Amniotic stem cell (primary cell): ENCODE data around the gene GNL3.
A peak's percentile ranks its signal among the peaks of the same experiment; 100 is the strongest.
"Not testable (repeated sequence)": the region's sequence is repeated elsewhere in the genome, so short reads cannot be mapped to it uniquely, and the experiment has no call there.

Source experiments
- DNase-seq: peaks from one replicate; lab custom pipeline; 2025; lab: John Stamatoyannopoulos, UW

The GNL3 gene, protein sequence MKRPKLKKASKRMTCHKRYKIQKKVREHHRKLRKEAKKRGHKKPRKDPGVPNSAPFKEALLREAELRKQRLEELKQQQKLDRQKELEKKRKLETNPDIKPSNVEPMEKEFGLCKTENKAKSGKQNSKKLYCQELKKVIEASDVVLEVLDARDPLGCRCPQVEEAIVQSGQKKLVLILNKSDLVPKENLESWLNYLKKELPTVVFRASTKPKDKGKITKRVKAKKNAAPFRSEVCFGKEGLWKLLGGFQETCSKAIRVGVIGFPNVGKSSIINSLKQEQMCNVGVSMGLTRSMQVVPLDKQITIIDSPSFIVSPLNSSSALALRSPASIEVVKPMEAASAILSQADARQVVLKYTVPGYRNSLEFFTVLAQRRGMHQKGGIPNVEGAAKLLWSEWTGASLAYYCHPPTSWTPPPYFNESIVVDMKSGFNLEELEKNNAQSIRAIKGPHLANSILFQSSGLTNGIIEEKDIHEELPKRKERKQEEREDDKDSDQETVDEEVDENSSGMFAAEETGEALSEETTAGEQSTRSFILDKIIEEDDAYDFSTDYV

DNA sequence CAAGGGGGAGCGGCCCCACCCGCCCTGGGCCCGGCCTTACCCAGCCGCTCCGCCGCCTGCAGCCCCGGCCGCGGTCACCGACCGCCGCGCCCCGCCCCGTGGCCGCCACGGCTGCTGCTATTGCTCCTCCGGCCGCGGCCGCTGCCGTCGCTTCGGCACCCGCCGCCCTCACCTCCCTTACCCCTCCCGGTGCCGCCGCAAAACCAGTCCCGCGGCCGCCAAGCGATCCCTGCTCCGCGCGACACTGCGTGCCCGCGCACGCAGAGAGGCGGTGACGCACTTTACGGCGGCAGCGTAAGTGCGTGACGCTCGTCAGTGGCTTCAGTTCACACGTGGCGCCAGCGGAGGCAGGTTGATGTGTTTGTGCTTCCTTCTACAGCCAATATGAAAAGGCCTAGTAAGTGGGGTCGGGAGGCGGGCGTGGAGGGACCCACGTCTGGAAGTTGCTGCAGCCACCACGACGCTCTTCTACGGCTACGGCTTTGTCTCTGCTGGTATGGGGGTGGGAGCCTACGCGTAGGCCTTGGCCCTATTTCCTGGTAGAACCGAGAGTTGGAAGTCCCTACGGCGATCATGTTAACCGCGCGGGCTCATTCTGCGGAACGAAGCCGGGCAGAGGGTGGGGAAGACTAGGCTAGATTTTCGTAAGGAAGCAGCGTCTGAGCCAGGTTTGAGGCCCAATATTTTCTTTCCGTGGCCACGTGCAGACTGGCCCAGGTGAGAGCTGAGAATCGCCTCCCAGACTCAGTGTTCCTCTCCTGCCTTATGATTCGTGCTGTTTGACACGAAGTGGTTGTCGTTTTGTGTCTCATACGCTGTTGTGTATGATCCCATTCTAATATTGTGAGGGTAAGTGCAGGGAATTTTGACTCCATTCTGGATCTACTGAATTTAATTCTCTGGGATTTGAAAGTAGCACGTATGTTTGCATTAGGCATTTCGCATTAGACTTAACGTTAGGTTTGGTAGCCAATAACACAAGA, at the start of gene GNL3, which contains the start of gene PBRM1:
GNL3 (plus strand) TSS at position 324 of the 983 bp plus-strand sequence; CDS start at position 385, 61 bp downstream.
PBRM1 (minus strand) TSS at position 205 of the 983 bp plus-strand sequence.
- DNase-seq = peak; percentile 78

GRCh38 chr3:52636673-52637072, 49.2 kb upstream of the GNL3 start:
- DNase-seq = no peak

- DNase-seq = no peak
These were observed 40.3 kb upstream of the GNL3 start for GRCh38 chr3:52645549-52645948.

DNA sequence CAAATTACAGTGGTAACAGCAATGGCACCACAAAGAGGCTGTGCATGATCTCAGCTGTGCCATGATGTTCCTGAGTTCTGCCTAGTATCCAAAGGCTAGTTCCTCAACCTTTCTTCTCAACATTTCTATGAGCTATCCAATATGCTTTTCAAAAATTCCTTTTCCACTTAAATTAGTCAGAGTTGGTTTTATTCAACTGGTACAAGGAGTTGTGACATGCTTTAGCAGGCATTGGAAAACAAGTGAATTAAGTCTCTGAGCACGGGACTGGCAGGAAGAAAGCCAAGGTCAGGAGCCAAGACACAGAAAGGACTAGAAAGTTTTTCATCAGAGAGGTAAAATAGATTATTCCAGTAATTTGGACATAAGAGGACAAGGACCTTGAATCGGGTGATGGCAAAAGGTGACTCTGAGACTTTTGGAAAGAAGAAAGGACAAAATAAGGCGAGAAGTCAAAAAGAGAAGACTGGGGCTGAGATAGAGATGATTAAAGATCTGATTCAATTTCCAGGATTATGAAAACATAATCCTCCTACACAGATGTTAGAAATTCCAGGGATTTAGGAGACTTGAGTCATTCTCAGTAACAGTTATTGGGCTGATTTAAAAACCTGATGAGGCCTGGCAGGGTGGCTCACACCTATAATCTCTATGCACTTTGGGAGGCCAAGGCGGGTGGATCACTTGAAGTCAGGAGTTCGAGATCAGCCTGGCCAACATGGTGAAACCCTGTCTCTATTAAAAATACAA, 36.2 kb upstream of the GNL3 start:
- DNase-seq = no peak

DNA sequence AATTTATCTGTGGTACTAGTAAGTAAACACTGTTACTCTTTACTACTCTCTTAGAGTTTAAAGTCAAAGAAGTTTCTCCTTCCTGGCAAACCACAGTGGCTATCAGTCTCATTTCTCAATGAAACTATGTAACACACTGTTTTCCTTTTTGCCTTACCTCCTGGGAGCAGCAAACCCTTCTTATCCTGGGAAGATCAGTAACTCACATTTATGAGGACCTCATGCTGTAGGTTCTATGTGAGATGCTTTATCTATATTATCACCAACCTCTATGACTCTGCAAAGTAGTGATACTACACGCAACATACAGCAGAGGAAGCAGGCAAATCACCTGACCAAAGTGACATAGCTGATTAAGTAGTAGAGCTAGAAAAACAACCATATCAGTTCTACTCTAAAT, 35.4 kb upstream of the GNL3 start:
- DNase-seq = no peak

DNA sequence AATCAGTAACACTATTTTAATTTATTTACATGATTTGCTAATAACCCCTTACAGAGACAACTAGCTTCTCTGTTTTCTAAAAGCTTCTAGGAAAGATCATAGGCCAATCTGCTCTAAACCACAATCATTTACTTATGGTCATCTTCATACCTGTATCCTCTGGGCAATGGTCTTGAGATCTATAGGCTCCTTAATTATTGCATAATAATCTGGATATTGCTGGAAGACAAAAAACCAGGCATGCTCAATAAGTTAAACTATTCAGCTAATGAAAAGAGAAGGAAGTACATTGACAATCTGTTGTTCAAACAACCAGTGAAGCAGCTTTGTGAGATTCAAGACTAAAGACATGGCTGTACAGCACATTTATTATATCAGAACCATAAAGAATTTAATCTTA, 34.2 kb upstream of the GNL3 start:
- no peak for DNase-seq

DNA sequence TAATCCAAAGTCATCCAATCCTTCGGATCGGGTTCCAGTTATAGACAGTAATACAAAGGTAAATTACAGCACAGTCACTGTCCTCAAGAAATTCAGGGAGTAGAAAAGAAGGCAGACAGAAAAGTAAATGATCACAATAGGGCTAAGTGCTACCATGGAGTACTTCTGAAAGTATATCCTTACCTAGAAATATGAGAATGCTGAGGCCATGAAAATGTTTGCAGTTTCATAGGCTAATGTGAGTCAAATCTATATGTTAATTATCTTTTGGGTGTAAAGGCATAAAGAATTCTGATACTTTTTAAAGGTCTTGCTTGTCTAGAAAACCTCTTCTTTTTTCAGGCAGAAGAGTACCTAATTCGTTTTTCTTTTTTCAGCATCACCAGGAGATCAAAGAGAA, 29.9 kb upstream of the GNL3 start:
- DNase-seq = no peak

DNA sequence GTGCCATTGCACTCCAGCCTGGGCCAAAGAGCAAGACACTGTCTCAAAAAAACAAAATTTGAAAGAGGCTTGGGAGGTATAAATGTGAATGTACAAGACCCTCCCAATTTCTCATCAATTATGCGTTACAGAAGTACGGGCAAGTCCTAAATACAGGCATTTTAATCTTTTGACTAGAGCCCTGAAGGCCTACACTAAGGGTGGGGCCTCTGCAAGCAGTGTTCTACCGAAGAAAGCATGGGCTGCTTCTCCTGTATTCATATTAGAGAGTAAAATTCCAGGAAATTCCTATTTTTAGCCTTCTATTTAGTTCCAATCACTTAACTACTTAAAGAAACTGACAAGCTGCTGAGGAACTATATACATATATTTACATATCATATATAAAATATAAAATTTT, 25.8 kb upstream of the GNL3 start:
- DNase-seq = no peak

DNA sequence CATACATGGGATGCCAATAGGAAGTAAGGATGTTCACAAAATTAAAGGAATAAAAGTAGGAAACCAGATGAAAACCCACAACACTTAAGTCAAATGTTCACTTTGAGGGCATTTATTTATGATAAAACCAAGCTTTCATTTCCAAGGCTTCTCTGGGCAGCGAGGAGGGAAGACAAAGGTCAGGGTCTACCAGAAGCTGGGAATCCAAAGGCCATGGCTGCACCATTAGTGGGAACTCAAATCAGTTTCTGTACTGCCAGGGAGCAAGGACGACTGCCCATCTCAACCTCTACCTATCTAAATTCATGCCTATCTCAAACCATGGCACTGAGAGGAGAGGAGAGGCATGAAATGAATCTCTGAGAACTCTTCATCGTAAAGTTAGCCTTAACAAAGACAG, 22.7 kb upstream of the GNL3 start:
- DNase-seq = no peak

DNA sequence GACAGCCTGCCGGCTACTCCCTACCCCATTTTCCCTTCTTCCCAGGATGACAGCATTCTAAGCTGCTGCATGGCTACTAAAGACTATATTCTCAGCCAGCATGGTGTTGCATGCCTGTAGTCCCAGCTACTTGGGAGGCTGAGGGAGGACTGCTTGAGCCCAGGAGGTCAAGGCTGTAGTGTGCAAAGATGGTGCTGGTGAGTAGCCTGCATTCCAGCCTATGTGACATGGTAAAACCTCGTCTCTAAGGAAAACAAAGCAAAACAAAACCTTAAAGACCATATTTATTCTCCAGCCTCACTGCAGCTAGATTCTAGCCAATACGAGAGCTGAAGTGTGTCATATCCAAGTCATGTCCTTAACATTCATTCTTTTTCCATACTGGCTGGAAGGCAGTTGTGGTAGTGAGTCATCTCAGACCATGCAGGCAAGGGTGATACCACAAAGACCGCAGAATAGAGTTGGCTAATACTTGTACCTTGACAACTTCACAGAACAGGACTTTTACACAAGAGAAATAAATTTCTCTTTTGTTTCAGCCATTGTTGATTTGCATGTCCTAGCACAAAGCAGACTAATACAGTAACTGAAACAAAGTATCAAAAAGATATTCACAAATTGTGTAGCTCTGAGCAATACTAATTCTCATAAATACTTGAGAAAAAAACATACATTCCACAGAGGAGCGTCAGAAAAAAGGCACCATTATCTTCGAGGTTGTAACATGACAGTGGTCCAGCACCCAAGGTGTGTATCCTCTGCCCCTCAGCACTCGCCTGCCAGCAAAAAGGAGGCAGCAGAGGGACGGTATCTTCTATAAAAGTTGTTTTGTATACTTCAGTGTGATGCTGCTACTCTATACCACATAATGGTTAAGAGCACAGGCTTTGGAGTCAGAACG, 15.0 kb upstream of the GNL3 start:
- DNase-seq = peak; percentile 99

DNA sequence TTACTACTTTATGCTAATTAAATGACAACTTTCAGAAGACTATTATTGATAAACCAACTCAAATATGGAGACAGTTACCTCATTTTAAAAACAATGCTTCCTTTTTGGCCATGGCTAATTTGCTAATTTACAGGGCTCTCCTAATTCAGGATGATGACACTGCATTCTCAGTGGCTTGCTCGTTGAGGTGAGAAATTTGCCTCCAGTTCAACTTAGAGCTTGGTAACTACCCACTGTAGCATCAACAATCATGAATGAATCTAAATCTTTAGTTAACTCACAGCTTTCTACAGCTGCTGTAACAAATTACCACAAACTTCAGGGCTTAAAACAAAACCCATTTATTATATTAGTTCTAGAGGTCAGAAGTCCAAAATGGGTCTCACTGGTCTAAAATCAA, 14.2 kb upstream of the GNL3 start:
- DNase-seq = no peak

GRCh38 chr3:52676201-52676600, 9.6 kb upstream of the GNL3 start:
- not testable (repeated sequence) for DNase-seq

DNA sequence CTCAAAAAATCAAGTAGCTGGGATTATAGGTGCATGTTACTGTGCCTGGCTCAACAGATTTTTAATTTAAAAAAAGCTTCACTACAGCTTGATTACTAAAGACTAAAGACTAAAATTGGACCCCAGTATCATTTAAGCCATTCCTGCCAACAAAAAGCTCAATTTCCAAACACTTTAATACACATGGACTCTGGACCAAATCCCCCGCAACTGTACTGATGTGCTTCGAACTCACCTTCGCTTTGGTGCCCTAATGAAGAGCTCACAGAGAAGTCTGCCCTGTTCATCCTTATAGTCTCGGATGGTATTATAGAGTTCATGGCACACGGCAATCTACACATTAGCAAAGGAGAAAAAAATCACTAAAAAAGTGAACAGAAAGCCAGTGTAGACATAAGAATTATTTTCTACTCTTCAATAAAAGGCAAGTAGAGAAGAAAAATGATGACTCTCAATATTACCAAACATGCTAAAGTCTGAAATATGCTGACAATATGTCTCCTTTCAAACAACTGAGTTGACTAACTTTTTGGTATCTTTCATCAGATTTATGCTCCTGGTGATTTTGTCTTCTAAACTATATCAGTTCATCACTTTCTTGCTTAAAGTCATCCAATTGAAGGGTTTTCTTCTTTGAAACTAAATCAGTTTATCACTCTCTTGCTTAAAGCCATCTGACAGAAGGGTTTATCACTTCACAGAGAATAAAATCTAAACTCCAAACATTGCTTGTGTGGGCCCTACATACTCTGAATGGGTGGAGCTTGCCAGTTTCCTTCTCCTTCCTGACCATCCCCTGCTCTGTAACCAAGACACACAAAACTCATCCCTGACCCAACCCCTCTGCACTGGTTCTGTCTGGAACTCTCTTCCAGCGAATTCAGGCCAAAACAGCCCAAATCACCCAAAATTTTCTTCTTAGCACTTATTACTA, 7.3 kb upstream of the GNL3 start:
- DNase-seq = no peak

DNA sequence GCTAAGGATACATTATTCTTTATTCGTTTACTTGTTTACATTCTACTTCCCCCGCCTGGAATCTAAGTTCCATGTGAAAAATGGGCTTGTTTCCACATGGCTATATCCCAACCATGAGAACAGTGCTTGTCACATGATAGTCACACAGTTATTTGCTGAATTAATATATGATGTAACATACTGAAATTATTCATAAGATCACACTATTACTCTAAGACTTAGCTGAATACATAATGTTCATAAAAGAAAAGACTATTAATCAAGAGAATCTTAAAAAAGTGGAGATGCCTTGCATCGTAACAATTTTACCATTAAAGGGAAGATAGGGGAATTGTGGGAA, 6.7 kb upstream of the GNL3 start:
- DNase-seq = no peak

DNA sequence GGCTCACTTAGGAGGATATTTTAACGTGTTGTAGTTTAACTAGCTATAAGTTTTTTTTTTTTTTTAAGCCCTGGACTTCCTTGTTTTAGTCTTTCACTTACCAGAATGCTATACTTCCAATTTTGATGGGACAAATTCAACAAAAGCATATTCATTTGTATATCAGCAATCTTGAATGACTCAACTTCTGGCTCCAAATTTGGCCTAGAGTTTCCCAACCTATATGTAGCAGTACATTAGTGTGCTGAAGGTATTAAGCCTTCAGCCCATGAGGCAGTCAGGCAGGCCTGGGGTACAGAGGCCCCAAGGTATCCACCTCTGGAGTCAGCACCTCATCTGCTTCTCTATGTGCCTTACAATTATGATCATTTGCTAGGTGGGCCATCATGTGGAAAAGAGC, 6.0 kb upstream of the GNL3 start:
- DNase-seq = no peak

GRCh38 chr3:52681596-52681995, 4.2 kb upstream of the GNL3 start:
- no peak for DNase-seq

DNA sequence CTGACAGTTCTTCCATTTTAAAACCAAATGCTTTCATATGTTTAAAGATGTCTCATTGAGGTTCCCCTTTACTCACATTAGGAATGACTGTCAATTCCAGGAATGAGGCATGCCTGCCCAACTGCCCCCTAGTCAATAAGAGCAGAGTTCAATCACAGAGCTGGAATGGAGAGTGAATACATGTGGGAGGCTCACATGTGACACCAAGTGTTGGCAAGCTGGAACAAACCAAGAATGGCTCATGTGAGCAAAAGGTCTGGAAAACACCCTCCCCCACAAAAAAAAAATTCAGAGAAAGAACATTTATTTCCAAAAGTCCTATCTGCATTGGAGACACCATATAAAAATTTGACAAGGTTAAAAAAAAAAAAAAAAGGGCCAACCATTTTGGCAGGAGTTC, 3.8 kb upstream of the GNL3 start:
- DNase-seq = no peak

- no peak for DNase-seq
These were observed 2.2 kb upstream of the GNL3 start for GRCh38 chr3:52683611-52684010.

DNA sequence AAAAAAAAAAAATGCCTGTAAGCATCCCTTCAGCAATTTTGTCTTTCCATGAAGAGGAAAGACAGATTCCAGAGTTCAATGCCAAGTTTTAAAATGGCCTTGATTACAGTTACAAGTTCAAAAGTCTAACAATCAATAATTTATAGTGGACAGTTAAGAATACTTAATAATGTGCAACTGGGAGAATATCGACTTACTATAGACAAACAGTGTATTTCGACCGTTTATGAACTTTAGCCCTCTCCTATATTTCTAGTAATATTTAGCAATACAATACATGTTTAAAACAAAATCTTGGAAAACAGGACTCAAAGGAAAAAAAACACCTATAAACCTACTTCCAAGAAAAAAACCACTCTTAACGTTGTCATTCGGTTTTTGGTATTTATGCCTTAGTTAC, 1.6 kb upstream of the GNL3 start:
- no peak for DNase-seq

DNA sequence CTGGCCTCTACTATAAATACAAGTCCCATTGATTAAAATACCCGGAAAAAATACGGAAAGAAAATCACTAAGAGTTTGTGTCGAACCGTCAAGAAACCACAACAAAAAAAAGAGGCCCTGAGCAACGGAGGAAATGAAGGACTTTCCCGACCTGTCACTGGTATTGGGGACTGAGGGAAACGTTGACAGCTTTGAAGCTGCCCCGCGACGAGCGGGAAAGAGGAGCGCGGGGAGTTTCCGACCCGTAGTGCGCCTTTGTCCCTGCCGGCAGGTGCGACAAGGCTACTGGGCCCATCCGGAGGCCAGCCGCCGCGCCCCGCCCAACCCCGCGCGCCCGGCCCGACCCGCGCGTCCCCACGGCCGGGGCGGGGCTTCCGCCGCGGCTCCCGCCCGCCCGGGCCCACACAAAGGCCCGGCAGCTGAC, 535 bp upstream of the GNL3 start:
- DNase-seq = peak; percentile 78
